Embryonic facial prominence (tissue), 1 donor: ENCODE measurements around the gene MUC4.
"Not testable (repeated sequence)": the region's sequence is repeated elsewhere in the genome, so short reads cannot be mapped to it uniquely, and the experiment has no call there.

Source experiments
- DNase-seq: peaks from one replicate; pipeline ENCODE4 v3.0.0-alpha.2; 2016; ENCODE audit errors: extremely low spot score

The MUC4 gene

DNA sequence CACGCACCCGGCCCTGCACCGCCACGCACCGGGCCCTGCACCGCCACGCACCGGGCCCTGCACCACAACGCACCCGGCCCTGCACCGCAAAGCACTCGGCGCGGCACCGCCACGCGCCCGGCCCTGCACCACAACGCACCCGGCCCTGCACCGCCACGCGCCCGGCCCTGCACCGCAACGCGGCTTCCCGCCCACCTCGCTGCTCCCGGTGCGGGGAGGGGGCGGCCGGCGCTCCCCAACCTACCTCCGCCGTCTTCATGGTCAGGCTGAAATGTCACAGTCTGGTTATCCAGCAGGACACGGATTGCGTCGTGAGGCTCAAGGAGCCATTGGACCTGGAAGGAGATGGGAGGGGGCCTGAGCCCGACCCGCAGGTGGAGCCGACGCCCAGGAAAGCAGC lies 49.1 kb downstream of the MUC4 start:
- DNase-seq: no peak

DNA sequence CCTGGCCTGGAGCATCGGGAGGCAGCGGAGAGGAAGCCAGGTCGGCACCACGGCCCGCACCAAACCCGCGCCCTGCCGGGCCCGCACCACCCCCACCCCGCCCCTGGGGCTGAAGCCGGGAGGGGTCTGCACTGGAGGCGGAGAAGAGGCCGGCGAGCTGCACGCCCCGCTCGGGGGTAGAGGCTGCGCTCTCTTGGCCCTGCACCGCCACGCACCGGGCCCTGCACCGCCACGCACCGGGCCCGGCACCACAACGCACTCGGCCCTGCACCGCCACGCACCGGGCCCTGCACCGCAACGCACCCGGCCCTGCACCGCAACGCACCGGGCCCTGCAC lies 49.5 kb downstream of the MUC4 start:
- no peak for DNase-seq

DNA sequence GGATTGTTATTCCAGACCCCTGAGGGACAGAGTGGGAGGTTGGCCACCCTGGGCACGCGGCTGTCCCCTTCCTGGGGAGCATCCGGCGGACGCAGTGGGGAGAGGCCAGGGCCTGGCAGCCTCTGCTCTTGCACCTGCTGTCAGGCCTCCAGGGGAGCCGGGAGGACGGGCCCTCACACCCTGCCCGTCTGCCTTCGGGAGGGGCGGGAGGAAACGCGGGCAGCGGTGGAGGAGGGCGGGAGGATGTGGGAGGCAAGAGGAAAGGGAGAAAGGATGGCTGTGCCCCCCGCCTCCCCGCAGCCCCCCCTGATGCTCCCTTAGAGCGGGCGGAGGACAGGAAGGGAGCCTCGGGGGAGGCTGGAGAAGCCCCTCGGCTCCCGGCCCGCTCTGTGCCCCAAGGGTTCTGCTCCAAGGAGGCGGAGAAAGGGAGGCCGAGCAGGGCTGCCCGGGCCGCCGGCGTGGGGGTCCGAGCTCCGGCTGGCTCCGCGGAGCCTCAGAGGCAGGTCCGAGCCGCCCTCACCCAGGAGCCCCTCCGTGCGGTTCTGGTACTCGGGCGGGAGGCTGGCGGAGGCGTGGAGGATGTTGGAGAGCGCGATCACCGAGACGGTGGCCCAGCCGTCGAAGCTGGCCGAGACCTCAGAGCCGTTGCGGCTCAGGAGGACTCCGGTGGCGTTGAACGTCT lies 50.0 kb downstream of the MUC4 start:
- DNase-seq: no peak

DNA sequence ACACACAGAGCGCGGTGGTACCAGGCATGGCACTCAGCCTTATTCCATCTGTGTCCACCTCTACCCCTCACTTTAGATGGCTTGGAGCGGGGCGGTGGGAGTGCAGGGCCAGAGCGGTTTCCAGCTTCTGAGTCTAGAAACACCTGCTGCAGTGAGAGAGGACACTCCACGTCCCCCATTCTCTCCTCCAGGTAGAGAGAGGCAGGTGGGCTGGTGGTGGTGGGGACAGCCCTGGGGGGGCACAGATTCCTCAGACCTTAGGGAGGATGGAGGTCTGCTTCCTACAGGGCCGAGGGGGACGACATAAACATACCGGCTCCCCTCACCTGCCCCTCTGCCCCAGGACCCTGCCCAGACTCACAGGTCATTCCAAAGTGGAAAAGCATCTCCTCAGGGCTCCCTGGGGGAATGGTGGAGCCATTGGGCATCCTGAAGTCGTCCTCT lies 50.6 kb downstream of the MUC4 start:
- no peak for DNase-seq

DNA sequence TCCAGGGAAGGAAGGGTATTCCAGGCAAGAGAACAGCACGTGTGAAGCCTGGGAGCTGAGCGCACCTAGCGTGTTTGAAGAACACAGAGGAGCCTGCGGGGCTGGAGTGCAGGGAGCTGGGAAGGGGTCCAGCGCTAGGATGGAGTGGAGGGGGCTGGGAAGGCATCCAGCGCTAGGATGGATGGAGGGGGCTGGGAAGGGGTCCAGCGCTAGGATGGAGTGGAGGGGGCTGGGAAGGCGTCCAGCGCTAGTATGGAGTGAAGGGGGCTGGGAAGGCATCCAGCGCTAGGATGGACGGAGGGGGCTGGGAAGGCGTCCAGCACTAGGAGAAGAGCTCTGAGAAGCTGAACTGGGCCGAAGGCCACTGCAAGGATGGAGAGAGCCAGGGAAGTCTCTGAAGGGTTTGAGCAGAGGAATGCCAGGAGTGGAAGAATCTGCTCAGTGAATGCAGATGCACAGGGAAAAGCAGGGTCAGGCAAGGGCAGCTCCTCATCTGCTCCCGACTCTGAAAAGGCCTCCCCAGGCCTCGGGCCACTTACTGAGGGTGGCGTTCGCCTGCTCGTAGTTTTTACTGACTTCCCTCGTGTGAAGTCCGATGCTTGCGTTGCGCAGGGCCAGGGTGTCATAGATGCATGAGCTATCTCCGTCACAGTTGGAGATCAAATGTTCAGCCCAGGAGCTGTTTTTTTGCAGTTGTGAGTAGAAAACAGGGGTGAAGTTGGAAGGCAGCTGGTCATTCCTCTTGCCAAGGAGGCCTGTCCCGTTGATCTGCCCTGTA lies 51.2 kb downstream of the MUC4 start:
- no peak for DNase-seq

DNA sequence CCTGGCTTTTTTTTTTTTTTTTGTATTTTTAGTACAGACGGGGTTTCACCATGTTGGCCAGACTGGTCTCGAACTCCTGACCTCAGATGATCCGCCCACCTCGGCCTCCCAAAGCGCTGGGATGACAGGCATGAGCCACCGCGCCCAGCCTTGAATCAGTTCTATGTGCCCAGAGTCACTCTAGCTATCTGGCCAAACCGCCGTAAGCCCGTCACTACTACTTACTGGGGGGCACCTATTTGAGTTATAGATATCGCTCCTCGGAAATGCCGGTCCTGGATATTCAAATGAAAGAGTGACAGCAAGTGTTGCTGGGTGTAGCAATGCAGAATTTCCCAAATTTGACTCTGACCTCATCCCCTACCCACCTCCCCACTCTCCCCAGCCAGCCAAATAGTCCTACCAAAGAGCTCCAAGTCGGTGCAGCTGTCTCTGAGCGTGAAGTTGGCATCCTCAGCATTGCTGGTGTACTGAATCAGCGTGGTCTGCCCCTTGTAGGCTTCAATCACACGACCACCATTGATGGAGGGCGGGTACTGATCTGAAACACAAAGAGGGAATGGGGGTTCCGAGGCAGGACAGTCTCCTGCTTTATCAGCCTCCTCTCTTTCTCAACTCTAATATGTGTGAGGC lies 52.9 kb downstream of the MUC4 start:
- no peak for DNase-seq

DNA sequence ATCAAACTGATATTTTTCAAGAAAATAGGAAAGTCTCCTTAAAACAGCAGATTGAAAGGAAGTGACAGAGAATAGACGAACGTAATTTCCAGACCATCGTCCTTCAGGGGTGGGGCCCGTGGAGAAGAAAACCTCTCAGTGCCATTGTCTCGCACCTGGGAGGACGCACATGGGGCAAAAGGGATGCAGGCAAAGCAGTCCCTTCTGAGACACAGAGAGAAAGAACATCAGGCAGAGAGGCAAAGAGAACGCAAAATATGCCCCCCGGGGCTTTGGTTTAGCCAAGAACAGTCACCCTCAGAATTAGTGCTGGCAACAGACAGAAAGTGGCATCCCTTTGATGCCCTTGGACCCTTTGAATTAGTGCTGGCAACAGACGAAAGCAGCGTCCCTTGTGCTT lies 53.9 kb downstream of the MUC4 start:
- DNase-seq: no peak

DNA sequence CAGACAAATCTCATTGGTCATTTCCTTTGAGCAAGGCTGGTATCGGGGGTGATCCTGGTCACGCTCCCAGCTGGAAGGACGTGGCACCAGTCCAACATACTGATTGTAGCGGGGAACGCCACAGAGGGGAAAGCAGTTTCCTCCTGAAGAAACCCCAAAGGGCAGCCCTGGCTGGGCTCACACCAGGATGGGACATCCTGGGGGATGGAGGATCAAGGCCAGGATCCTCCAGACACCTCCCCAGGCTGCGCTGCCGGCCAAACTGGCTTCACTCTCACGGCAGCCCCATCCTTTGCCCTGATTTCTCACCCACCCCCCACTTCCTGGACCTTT lies 54.3 kb downstream of the MUC4 start:
- no peak for DNase-seq

DNA sequence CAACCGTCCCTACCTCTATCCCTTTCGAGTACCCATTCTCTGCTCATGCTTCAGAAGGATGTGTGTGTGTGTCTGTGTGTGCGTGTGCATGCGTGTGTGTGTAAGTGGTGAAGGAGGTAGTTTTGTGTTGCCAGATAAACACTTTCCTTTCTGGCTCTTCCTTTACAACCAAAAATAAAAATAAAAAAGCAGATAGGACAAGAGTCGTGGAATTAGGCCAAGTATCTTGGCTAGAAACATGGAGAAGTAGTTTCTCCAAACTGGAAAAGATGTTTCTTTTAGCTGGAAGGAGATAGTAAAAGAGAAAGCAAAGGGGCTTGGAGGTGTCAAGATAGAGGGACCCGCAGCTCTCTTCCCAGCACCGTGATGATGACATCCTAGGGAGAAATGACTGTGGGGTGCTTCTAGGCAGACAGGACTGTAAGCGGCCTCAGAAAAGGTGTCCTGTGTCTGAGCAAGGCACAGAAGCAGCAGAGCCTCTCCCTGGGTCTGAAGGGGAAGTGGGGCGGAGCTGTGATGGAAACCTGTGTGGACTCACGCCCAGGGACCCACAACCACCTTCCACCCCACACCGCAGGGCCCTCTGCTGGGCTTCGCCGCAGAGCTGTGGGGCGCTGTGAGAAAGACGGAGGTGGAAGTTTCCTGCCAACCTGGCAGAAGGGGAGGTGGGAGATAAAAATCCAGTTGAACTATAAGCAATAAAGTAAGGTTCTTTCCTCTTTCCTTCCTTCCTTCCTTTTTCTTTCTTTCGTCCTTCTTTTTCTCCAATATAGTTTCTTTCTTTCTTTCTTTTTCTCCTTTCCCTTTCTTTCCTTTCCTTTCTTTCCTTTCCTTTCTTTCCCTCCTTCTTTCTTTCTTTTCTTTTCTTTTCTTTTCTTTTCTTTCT lies 55.7 kb downstream of the MUC4 start:
- DNase-seq: no peak

DNA sequence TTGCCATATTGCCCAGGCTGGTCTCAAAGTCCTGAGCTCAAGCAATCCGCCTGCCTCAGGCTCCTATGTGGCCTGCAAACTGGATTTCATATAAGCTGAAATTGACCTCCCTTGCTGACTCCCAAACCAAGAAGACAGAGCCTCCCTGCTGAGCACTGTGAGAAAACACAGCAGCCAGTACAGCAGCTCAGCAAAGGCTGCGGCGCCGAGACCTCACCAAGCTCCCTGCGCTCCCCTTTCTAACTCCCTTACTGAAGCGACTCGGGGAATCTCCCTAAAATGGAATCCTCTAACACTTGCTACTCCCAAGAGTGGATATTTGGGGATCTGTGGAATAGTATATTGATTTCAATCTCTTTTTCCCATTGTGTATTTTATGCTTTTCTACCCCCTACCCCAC lies 56.3 kb downstream of the MUC4 start:
- no peak for DNase-seq

DNA sequence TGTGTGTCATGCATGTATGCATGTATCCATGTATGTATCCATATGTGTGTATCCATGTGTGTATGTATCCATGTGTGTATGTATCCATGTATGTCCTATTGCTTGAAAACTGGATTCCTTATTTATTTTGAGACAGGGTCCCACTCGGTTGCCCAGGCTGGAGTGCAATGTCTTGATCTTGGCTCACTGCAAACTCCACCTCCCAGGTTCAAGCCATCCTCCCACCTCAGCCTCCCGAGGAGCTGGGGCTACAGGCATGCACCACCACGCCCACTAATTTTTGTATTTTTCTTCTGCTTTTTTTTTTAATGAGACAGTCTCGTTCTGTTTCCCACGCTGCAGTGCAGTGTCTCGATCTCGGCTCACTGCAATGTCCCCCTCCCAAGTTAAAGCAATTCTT lies 56.8 kb downstream of the MUC4 start:
- DNase-seq: no peak

DNA sequence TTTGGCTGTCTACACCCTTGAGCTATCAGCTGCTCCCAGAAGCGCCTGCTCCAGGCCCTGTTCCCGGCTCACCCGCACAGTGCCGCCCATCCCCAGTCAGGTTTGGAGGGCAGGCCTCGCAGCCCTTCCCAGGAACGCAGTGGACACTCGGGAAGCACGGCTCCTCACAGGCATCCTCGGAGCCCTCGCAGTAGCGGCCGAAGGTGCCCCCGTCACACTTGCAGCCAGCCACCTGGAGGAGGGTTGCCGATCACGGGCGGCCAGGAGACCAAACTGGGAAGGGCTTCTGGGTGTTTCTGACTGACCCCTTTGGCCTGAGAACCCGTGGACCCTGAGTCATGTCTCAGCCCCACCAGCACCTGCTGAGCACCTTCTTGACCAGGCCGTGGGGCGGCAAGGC lies 57.6 kb downstream of the MUC4 start:
- DNase-seq: no peak

DNA sequence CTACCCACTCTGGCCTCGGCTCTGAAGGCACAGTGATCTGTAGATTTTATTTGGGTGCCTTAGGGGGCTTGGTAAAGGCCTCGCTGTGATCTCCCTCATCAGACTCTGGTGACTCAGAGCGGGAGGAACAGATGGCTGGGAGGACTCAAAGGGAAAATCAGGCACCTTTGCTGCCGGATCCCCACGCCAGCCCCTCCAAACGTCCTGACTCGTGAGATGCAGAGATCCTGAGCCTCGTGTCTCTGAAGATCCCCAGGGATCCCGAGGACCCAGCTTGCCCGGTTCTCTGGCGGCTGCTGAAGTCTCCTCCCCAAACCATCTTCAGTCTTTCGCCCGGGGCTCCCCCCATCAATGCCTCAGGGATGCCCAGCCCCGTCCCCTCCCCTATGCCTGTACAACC lies 58.1 kb downstream of the MUC4 start:
- DNase-seq: no peak

DNA sequence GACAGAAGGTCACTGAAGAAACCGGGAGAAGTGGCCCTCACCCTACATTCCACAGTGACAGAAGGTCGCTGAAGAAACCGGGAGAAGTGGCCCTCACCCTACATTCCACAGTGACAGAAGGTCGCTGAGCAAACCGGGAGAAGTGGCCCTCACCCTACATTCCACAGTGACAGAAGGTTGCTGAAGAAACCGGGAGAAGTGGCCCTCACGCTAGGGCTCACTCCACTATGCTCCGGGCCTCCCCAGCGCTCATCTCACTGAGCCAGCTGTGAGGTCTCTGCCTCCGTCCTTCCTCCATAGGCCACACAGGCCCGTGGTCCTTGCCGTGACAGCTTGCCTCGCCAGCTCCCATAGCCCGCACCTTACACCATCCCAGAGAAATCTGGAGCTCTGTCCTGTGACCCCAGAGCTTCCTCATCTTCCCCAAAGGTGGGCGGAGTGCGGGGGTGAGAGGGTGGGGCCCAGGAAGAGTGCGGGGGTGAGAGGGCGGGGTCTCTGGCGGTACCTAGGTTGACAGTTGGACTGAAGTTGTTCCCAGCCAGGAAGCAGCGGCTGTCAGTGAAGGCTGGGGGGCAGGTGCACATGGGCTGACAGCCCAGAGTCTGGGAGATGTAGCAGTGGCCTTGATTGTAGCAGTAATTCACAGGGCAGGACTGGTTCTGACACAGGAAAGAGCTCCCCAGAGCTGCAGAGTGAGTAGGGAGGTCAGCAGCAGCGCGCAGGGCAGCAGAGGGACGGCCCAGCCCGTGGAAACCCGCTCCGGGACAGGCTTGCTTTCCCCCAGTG lies 59.0 kb downstream of the MUC4 start:
- no peak for DNase-seq

DNA sequence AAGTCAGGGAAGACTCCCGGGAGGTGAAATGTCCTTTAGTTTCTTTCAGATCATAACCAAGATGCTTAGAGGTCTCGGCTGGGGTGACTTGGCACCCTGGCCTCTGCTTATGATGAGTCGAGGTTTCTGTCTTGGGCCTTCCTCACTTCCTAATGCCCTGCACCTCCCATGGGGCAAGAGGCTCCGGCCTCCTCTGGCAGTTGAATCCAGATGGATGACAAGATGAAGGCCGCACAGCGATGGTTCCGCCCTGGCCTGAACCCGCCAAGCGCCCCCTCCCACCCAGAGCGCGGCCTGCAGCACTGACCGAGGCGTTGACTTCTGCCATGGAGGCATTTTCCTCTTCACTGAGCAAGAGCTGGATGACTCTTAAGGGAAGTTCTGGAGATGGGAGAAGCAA lies 59.7 kb downstream of the MUC4 start:
- DNase-seq: no peak

DNA sequence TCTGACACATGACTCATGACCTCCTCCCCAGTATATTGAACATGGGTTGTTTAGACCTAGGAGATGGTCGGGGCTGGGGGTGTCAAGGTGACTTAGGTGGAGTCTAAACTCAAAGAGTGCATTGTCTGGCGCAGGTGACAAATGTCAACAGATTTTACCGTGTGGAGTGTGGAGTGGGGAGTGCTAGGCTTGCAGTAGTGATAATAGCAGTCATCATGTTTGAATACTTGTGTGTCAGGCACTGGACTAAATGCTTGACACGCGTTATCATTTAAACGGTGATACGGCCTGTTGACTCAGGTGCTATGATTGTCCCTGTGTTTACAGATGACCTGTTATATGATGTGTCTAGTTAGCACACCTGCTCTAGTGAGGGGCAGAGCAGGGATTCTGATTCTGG lies 60.2 kb downstream of the MUC4 start:
- DNase-seq: no peak

DNA sequence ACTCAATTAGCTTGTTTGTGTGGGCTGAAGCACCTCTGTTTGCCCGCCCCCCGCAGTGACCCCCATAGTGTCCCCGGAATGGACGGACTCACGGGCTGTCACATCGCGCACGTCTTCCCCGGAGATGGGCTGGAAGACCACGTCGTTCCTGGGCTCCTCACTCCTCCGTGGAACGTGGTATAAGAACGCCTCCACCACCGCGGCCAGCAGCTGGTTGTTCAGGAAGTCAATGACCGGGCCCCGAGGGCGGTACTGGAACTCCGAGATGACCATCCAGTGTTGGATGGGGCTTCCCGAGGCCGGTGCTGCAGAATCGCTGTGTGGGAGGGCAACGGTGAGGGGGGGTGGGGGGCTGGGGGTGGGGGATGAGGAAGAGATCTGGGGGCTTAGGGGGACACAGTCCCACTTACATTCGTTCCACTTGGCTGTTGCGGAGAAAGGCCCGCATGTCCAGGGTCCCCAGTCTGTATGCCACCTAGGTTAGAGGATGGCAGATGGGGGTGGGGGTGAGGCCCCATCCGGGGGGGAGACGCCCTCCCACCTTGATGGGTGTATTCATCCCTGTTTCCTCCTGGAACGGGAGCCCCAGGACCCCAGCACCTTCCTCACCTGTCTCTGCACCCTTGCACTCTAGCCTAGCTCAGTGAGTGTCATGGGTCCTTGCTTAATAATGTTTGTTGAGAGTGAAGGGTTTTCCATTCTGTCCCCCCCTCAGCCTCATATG lies 60.8 kb downstream of the MUC4 start:
- no peak for DNase-seq

DNA sequence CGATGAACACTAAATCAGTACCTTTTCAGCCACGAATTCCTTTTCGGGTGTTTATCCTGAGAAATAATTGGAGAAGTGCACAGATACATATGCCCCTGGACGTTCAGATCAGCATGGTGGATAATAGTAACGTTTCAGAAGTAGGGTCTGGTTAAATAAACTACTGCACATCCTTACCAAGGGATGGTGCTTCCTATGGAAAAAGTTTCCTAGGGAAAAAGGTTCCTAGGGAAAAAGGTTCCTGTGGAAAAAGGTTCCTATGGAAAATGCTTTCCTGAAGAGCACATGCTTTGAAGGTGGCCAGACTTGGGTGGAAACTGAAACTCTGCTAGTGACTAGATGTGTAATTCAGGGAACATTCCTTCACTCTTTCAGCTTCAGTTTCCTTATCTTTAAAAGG lies 62.6 kb downstream of the MUC4 start:
- DNase-seq: not testable (repeated sequence)

DNA sequence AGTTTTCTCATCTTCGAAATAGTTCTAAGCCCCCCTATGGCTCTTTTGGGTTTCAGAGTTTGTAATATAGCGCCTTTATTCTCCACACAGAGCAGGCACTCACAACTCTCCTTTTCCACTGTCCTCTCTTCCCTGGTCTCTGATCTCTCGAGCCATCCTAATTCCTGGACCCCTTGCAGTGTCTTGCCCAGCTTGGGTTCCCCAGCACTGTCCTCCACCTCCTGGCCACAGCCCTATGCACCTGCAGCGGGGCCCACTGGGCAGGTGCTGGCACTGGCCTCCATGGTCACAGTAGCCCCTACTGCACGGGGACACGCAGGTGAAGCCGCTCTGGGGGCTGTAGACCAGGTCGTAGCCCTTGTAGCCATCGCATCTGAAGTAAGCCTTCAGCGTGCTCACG lies 63.1 kb downstream of the MUC4 start:
- DNase-seq: no peak

DNA sequence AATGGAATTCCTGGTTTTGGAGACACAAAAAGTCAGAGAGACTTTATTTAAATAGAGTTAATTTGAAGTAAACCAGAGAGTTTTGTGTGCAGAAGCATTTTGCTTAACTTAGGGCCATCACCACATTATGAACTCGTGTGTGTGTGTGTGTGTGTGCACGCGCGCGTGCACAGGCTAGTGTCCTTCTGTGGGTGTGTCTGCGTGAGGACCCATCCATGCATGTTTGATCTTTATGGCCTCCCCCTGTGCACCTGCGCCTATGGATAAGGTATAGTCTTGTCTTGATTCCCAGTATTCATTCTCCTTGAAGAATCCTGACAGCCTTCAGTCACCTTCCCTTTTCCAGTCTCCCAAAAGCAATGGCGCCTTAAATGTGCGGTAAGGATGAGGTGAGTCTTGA lies 65.0 kb downstream of the MUC4 start:
- DNase-seq: no peak

DNA sequence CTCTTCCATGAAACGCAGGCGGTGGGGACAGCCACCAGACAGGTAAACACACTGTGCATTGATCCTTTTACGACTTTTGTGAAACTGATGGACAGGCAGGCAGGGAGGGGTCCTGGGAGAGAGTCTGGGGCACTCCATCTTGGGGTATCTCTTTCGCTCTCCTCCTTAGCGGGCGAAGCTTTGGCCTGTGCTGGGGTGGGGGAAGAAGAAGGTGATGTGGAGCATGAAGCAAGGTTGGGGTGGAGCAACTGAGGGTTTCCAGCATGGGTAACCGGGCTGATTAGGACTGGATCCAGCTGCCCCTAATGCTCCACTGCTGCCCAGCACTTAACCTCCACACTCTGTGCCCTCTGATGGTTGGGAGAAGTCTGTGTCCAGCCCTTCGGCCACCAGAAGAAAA lies 65.4 kb downstream of the MUC4 start:
- DNase-seq: no peak
